PC-9 (cell line): ENCODE data around the gene ANKUB1.

Experiments
- EZH2 ChIP-seq: fragments of 200-600 bp; sonication (generic); IDR thresholded peaks from 2 replicates; pipeline ENCODE4 v1.8.0; 2017; ENCODE audit warnings: antibody characterized with exemption, low read depth
- TF ChIP-seq, protein P1 (sequence below): fragments of 200-600 bp; sonication (generic); conservative IDR thresholded peaks from 2 replicates; pipeline ENCODE4 v1.6.1; 2017; ENCODE audit warnings: mixed run types, antibody characterized with exemption, mild to moderate bottlenecking, moderate library complexity

DNA sequence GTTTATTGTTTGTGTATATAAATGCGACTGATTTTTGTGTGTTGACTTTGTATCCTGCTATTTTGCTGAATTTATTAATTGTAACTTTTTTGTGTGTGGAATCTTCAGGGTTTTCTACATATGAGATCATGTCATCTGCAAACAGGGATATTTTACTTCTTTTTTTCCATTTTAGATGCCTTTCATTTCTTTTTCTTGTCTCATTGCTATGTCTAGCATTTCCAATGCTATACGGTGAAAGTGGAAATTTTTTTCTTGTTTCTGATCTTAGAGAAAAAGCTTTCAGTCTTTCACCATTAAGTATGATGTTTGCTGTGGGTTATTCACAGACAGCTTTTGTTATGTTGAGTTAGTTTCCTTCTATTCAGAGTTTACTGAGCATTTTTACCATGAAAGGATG is 71.4 kb downstream of the ANKUB1 start:
- TF ChIP-seq, protein P1, sequence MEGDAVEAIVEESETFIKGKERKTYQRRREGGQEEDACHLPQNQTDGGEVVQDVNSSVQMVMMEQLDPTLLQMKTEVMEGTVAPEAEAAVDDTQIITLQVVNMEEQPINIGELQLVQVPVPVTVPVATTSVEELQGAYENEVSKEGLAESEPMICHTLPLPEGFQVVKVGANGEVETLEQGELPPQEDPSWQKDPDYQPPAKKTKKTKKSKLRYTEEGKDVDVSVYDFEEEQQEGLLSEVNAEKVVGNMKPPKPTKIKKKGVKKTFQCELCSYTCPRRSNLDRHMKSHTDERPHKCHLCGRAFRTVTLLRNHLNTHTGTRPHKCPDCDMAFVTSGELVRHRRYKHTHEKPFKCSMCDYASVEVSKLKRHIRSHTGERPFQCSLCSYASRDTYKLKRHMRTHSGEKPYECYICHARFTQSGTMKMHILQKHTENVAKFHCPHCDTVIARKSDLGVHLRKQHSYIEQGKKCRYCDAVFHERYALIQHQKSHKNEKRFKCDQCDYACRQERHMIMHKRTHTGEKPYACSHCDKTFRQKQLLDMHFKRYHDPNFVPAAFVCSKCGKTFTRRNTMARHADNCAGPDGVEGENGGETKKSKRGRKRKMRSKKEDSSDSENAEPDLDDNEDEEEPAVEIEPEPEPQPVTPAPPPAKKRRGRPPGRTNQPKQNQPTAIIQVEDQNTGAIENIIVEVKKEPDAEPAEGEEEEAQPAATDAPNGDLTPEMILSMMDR: no peak
- TF ChIP-seq EZH2: no peak
